ENCODE results near the gene SLC8A1. TPM values are rescaled to one million over a fixed set of nuclear protein-coding genes. Genes with fewer than 3 reads are reported as not detected.

Gene SLC8A1
- polyA plus RNA-seq, 3 donors, result 16.9 to 18.2 (median 18.0) TPM

DNA sequence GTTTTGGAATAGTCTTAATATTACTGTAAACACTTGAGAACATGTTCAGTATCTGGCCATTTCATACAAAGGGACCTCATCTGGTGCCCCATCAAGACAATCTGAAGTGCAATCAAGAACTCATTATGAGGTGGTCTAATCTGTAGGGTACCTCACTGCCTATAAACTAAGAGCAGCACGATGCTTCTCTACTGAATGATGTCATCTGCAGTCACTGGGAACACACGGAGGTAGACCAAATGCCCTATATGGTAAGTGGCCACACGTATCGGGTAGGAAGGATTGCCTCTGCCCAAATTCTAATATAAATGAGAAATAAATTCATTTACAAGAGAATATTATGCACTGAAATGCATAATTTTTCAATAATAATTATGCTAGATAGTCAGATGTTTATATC is 90.4 kb downstream of the SLC8A1 start:
- Mint-ChIP-seq H3K4me1 (peaks cover 23% of the 10 kb centered on the region), H3K27me3 (ENCODE audit: low read depth in 3 of 3) (no peaks in the 10 kb centered on the region), H3K27ac (no peak overlapping the region), H3K36me3 (peaks cover 8 to 9% of the 10 kb centered on the region in 2 donors), H3K4me3 (no peak overlapping the region), H3K9me3 (no peaks in the 10 kb centered on the region)
- no peak overlapping the region for H3K27ac ChIP-seq (ENCODE audit: low read depth in 1 of 2, low read length in 2 of 2)
- peaks cover 0 to 2% of the 10 kb centered on the region in 2 donors for H3K36me3 ChIP-seq (replicated peaks in 1 of 2; ENCODE audit: control insufficient read depth in 1 of 2, insufficient read depth in 2 of 2, low read length in 2 of 2)
- TF ChIP-seq, protein P1, sequence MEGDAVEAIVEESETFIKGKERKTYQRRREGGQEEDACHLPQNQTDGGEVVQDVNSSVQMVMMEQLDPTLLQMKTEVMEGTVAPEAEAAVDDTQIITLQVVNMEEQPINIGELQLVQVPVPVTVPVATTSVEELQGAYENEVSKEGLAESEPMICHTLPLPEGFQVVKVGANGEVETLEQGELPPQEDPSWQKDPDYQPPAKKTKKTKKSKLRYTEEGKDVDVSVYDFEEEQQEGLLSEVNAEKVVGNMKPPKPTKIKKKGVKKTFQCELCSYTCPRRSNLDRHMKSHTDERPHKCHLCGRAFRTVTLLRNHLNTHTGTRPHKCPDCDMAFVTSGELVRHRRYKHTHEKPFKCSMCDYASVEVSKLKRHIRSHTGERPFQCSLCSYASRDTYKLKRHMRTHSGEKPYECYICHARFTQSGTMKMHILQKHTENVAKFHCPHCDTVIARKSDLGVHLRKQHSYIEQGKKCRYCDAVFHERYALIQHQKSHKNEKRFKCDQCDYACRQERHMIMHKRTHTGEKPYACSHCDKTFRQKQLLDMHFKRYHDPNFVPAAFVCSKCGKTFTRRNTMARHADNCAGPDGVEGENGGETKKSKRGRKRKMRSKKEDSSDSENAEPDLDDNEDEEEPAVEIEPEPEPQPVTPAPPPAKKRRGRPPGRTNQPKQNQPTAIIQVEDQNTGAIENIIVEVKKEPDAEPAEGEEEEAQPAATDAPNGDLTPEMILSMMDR (IDR thresholded peaks at IDR 0.05), result no peak
- H4K20me1 ChIP-seq (ENCODE audit: insufficient read depth, low read length), result peaks cover 96% of the 10 kb centered on the region
- no peaks in the 10 kb centered on the region for H3K9me3 ChIP-seq (replicated peaks in 1 of 2; ENCODE audit: control insufficient read depth in 1 of 2, insufficient read depth in 1 of 2, low read length in 2 of 2)
- WGBS (ENCODE audit: insufficient coverage), result no CpG with 5 or more reads among the region's 4 CpGs
- peaks cover 85% of the 10 kb centered on the region for H3K79me2 ChIP-seq (ENCODE audit: insufficient read depth, low read length)
- intact Hi-C loops (cut with micrococcal nuclease), result no loop called here
- no peak for DNase-seq
- no peaks in the 10 kb centered on the region for H3K27me3 ChIP-seq (ENCODE audit: control insufficient read depth in 2 of 2, insufficient read depth in 2 of 2, low read length in 2 of 2)
- no peak overlapping the region for H3K4me2 ChIP-seq (replicated peaks; ENCODE audit: extremely low read depth, low read length, poor library complexity, severe bottlenecking)
- peaks cover 6 to 17% of the 10 kb centered on the region in 2 donors for H3K4me1 ChIP-seq (ENCODE audit: control insufficient read depth in 1 of 2, insufficient read depth in 2 of 2, low read length in 2 of 2)
- no peak overlapping the region for H3K9ac ChIP-seq (ENCODE audit: insufficient read depth, low read length, poor library complexity, severe bottlenecking)
- H2AFZ ChIP-seq (ENCODE audit: insufficient read depth, low read depth, low read length, poor library complexity, severe bottlenecking), result no peak overlapping the region
- H3K4me3 ChIP-seq (replicated peaks in 1 of 3; ENCODE audit: low read depth in 2 of 3, low read length in 3 of 3), result no peak overlapping the region

DNA sequence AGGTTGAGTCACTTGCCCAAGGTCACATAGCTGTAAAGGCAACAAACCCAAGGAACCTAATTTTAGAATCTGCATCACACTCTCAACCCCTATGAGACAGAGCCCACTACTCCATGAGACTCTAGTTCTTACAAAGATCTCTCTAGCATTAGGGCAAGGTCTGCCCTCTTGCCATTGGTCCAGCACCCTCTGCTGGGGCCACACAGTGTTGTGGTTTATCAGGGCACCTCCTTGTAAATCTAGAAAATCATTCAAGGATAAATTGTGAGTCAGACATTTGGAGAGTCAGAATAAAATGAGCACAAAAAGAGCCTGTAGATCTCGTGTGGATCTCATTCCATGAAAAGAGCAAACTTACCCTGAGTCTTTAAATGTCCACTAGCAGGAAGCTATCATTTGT is 91.2 kb downstream of the SLC8A1 start:
- Mint-ChIP-seq H3K36me3 (peaks cover 10 to 13% of the 10 kb centered on the region in 2 donors), H3K4me1 (peaks cover 25% of the 10 kb centered on the region), H3K4me3 (no peak overlapping the region), H3K27ac (no peak overlapping the region), H3K9me3 (no peaks in the 10 kb centered on the region), H3K27me3 (ENCODE audit: low read depth in 3 of 3) (no peaks in the 10 kb centered on the region)
- H4K20me1 ChIP-seq (ENCODE audit: insufficient read depth, low read length), result peaks cover 96% of the 10 kb centered on the region
- no peaks in the 10 kb centered on the region for H3K27me3 ChIP-seq (ENCODE audit: control insufficient read depth in 2 of 2, insufficient read depth in 2 of 2, low read length in 2 of 2)
- H3K9me3 ChIP-seq (replicated peaks in 1 of 2; ENCODE audit: control insufficient read depth in 1 of 2, insufficient read depth in 1 of 2, low read length in 2 of 2), result no peaks in the 10 kb centered on the region
- H3K4me2 ChIP-seq (replicated peaks; ENCODE audit: extremely low read depth, low read length, poor library complexity, severe bottlenecking), result no peak overlapping the region
- H3K4me1 ChIP-seq (ENCODE audit: control insufficient read depth in 1 of 2, insufficient read depth in 2 of 2, low read length in 2 of 2), result peaks cover 6 to 17% of the 10 kb centered on the region in 2 donors
- peaks cover 2 to 5% of the 10 kb centered on the region in 2 donors for H3K36me3 ChIP-seq (replicated peaks in 1 of 2; ENCODE audit: control insufficient read depth in 1 of 2, insufficient read depth in 2 of 2, low read length in 2 of 2)
- DNase-seq, result no peak
- no peak overlapping the region for H3K27ac ChIP-seq (ENCODE audit: low read depth in 1 of 2, low read length in 2 of 2)
- TF ChIP-seq, protein P1 (IDR thresholded peaks at IDR 0.05), result no peak
- no CpG with 5 or more reads among the region's 1 CpG for WGBS (ENCODE audit: insufficient coverage)
- intact Hi-C loops (cut with micrococcal nuclease), result no loop called here
- peaks cover 88% of the 10 kb centered on the region for H3K79me2 ChIP-seq (ENCODE audit: insufficient read depth, low read length)
- H3K9ac ChIP-seq (ENCODE audit: insufficient read depth, low read length, poor library complexity, severe bottlenecking), result no peak overlapping the region
- no peak overlapping the region for H2AFZ ChIP-seq (ENCODE audit: insufficient read depth, low read depth, low read length, poor library complexity, severe bottlenecking)
- H3K4me3 ChIP-seq (replicated peaks in 1 of 3; ENCODE audit: low read depth in 2 of 3, low read length in 3 of 3), result no peak overlapping the region

All from CD14-positive monocyte (primary cell).